Thyroid gland (tissue), 4 donors: Measurements from ENCODE around the gene DLG3. TPM values are rescaled to one million over a fixed set of nuclear protein-coding genes. Genes with fewer than 3 reads are reported as not detected.
A peak's percentile ranks its signal among the peaks of the same experiment; 100 is the strongest.

Experiments used
- DNase-seq, 2 donors: peaks; one replicate each; pipeline ENCODE4 v3.0.0-alpha.2; 2019
- H3K27ac ChIP-seq, 3 donors: fragments of 200-600 bp; sonication (generic); 1 replicate in 2 of 3; 2 replicates in 1 of 3; pipeline ENCODE4 v1.5.1; 2016 to 2019; ENCODE audit warnings: mild to moderate bottlenecking in 1 of 3, moderate library complexity in 1 of 3
- H3K27me3 ChIP-seq: fragments of 200-600 bp; sonication (generic); one replicate; pipeline ENCODE4 v1.5.1; 2019
- H3K36me3 ChIP-seq, 2 donors: fragments of 200-600 bp; sonication (generic); one replicate each; pipeline ENCODE4 v1.5.1; 2016 to 2019
- H3K4me1 ChIP-seq, 2 donors: fragments of 200-600 bp; sonication (generic); one replicate each; pipeline ENCODE4 v1.5.1; 2017 to 2019
- H3K4me3 ChIP-seq, 3 donors: fragments of 200-600 bp; sonication (generic); replicated peaks in 1 of 3; 1 replicate in 2 of 3; 2 replicates in 1 of 3; pipeline ENCODE4 v1.5.1; 2016; ENCODE audit warnings: mild to moderate bottlenecking in 1 of 3
- H3K9me3 ChIP-seq: fragments of 200-600 bp; sonication (generic); one replicate; pipeline ENCODE4 v1.5.1; 2017
- CTCF ChIP-seq, 6 experiments: fragments of 200-600 bp in 3 of 6; fragments of 450-650 bp in 3 of 6; sonication (generic) in 3 of 6; IDR thresholded peaks; one replicate each; pipeline ENCODE4 v1.5.1; 2016 to 2019; ENCODE audit warnings: antibody characterized with exemption in 6 of 6, mild to moderate bottlenecking in 2 of 6, inconsistent platforms in 1 of 6, moderate library complexity in 1 of 6
- POLR2A ChIP-seq, 2 donors: fragments of 450-650 bp; IDR thresholded peaks; one replicate each; pipeline ENCODE4 v1.6.1; 2017; ENCODE audit warnings: antibody characterized with exemption in 2 of 2, mild to moderate bottlenecking in 2 of 2, moderate library complexity in 1 of 2
- WGBS, 2 donors: methylation state at CpG; one replicate each; pipeline ENCODE4 v1.1.5; 2017; 5-methylcytosine and 5-hydroxymethylcytosine counted together
- intact Hi-C: fragments of 100-400 bp; cut with DNase I; formaldehyde crosslinking; loops from one replicate; pipeline ENCODE4 v1.15.1; 2023
- total RNA-seq, 4 donors: library from RNA; depleted of rRNA; stranded (reverse); fragments of >200 nt; gene quantifications; one replicate each; pipeline ENCODE4 v1.2.3, GENCODE V29; 2016

The DLG3 gene
- total RNA-seq, 4 donors from 2014 or later = 31.4 to 79.5 (median 61.9) TPM

- no peak for DNase-seq
- no peak for TF ChIP-seq POLR2A (IDR thresholded peaks at IDR 0.05)
- TF ChIP-seq CTCF (IDR thresholded peaks at IDR 0.05) = no peak
- Histone ChIP-seq H3K36me3 (peaks cover 0 to 3% of the 10 kb centered on the region in 2 donors), H3K4me1 (peaks cover 0 to 11% of the 10 kb centered on the region in 2 donors), H3K9me3 (no peaks in the 10 kb centered on the region), H3K27me3 (no peaks in the 10 kb centered on the region), H3K27ac (no peak overlapping the region), H3K4me3 (no peak overlapping the region)
- 33 to 76% methylated on average over 1 to 5 of the region's 5 CpGs for WGBS, 2 donors
- intact Hi-C loops = no loop called here
Observed at GRCh38 chrX:70496491-70496890, 51.9 kb downstream of the DLG3 start.

DNA sequence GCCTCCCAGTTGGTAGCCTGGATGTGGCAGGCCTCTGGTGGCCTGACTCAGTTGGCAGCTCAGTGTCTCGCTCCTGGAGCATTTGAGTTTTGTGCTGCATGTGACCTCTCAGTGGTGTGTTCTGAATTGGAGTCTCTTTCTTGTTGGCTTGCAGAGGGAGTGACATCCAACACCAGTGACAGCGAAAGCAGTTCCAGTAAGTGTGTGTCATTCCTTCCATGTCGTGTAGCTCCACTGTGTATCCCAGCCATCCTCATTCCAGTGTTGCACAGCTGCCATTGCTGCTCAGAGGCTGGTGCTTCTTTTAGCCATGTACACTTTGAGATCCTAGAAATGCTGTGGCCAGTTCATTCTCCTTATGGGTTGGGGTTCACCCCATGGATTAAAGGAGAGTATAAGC, 52.4 kb downstream of the DLG3 start:
- WGBS, 2 donors = 50 to 88% methylated on average over 2 to 3 of the region's 3 CpGs
- intact Hi-C loops = no loop called here

DNA sequence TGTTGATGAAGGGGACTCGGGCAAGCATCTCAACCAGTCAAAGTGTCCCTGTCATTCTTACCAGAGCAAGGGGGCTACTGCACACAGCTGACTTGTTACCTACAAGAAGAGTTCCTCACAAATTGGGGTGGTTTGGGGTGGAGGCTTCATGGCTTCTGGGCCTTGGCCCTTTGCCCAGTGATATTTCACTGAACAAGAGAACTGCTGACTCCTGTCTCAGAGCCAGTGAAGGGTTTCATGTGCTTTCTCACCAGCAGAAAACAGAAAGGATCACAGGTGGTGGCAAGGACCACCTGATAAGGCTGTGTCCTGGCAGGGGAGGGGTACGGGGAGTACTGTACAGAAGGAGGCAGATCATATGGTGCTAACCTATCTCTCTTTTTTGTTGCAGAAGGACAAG, 53.5 kb downstream of the DLG3 start:
- intact Hi-C loops = no loop called here
- Histone ChIP-seq H3K27ac (peak overlapping the region; percentile 9 to 38 (median 22)), H3K36me3 (peaks cover 0 to 3% of the 10 kb centered on the region in 2 donors), H3K27me3 (no peaks in the 10 kb centered on the region), H3K9me3 (no peaks in the 10 kb centered on the region), H3K4me1 (peaks cover 0 to 11% of the 10 kb centered on the region in 2 donors), H3K4me3 (no peak overlapping the region)
- WGBS, 2 donors = 75 to 83% methylated on average over 1 of the region's 2 CpGs
- DNase-seq = peak; percentile 46 to 54
- no peak for TF ChIP-seq POLR2A (IDR thresholded peaks at IDR 0.05)
- no peak for TF ChIP-seq CTCF (IDR thresholded peaks at IDR 0.05)

More for the DNA sequence above, 52.4 kb downstream of the DLG3 start:
- H3K4me3 ChIP-seq = no peak overlapping the region
- H3K36me3 ChIP-seq = peaks cover 0 to 3% of the 10 kb centered on the region in 2 donors
- DNase-seq = no peak
- no peaks in the 10 kb centered on the region for H3K9me3 ChIP-seq
- TF ChIP-seq POLR2A (IDR thresholded peaks at IDR 0.05) (no peak), CTCF (IDR thresholded peaks at IDR 0.05) (no peak)
- H3K27me3 ChIP-seq = no peaks in the 10 kb centered on the region
- no peak overlapping the region for H3K27ac ChIP-seq
- H3K4me1 ChIP-seq = peaks cover 0 to 11% of the 10 kb centered on the region in 2 donors

DNA sequence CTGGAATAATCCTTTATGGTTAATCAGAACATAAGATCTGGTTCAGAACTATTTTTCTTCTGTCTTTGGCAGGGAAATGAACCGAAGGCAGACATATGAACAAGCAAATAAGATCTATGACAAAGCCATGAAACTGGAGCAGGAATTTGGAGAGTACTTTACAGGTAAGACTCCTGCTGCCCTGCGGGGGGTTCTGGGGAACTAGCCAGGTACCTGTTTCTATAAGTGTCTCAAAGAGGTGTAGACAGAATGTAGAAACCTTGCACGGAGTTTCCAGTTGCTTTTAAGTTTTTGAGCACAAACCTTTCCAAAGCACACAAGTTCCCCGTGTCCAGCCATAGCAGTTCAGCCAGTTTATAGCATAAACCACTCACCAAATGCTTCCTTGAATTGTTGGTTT, 56.2 kb downstream of the DLG3 start:
- intact Hi-C loops = no loop called here
- DNase-seq = peak; percentile 64 to 71
- Histone ChIP-seq H3K36me3 (no peaks in the 10 kb centered on the region), H3K27me3 (no peaks in the 10 kb centered on the region), H3K4me1 (peaks cover 0 to 11% of the 10 kb centered on the region in 2 donors), H3K27ac (peak overlapping the region; percentile 38 to 51 (median 38)), H3K9me3 (no peaks in the 10 kb centered on the region), H3K4me3 (no peak overlapping the region)
- 30% methylated on average over 4 of the region's 4 CpGs for WGBS, 2 donors
- TF ChIP-seq POLR2A (IDR thresholded peaks at IDR 0.05) (no peak), CTCF (IDR thresholded peaks at IDR 0.05) (no peak)

- peaks cover 0 to 6% of the 10 kb centered on the region in 2 donors for H3K4me1 ChIP-seq
- no peak overlapping the region for H3K27ac ChIP-seq
- no peaks in the 10 kb centered on the region for H3K9me3 ChIP-seq
- no peaks in the 10 kb centered on the region for H3K27me3 ChIP-seq
- H3K36me3 ChIP-seq = no peaks in the 10 kb centered on the region
- intact Hi-C loops = no loop called here
- DNase-seq = no peak
- H3K4me3 ChIP-seq = no peak overlapping the region
- no peak for TF ChIP-seq CTCF (IDR thresholded peaks at IDR 0.05)
- TF ChIP-seq POLR2A (IDR thresholded peaks at IDR 0.05) = no peak
- 62 to 71% methylated on average over 3 to 6 of the region's 6 CpGs for WGBS, 2 donors
Observed at GRCh38 chrX:70504772-70505450, 60.3 kb downstream of the DLG3 start.
